Fibroblast of peridontal ligament (primary cell): ENCODE results near the gene TTC13.
A peak's percentile ranks its signal among the peaks of the same experiment; 100 is the strongest.

Experiments used
- DNase-seq: peaks from one replicate; pipeline ENCODE4 v3.0.0-alpha.2; 2010; ENCODE audit errors: extremely low read depth

Gene TTC13

DNA sequence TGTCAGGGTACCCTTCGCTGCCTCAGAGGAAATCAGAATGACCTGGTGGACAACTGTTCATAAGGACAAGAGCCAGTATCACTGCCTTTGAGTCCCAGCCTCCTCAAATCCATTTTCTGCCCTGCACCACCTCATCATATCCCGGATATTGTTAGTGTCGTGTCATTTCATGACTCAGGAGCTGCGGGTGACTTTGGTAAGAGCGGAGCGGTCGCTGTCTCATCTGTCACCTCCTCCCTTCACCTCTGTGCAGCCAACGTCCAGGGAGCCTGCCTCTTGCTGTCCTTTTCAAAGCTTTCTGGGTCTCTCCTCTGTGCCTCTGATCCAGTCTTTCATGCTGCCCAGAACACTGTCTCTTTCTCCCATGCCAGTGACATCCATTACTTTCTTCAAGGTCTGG, 103.3 kb downstream of the TTC13 start:
- no peak for DNase-seq

DNA sequence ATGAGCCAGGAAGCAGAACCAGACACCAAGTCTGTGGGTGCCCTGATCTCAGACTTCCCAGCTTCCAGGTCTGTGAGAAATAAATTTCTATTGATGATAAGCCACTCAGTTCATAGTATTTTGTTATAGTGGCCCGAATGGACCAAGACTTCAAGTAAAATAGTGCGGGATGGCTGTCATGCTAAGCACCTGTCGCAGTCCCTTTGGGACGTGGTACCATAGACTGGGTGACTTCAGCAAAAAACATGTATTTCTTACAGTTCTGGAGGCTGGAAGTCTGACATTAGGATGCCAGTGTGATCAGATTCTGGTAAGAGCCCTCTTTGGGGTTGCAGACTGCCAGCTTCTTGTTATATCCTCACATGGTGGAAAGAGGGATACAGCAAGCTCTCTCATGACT, 107.7 kb downstream of the TTC13 start:
- DNase-seq, result no peak

DNA sequence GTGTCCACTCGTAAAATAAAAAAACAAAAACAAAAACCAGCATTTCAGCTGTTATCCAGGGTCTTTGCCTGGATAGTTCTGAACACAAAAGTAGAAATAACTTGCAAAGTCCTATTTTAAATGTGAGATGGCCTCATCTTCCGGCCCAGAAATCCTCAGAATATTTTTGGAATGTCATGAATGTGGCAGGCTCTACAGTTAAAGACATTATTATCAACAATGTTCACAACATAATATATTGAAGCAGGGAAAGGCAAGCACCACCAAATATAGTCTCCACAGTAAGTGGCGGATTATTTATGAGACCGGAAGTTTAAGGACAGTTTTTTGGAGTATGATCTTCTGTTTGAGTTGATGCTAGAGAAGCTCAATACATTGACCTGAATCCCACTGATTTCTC, 109.2 kb downstream of the TTC13 start:
- DNase-seq, result peak; percentile 55

DNA sequence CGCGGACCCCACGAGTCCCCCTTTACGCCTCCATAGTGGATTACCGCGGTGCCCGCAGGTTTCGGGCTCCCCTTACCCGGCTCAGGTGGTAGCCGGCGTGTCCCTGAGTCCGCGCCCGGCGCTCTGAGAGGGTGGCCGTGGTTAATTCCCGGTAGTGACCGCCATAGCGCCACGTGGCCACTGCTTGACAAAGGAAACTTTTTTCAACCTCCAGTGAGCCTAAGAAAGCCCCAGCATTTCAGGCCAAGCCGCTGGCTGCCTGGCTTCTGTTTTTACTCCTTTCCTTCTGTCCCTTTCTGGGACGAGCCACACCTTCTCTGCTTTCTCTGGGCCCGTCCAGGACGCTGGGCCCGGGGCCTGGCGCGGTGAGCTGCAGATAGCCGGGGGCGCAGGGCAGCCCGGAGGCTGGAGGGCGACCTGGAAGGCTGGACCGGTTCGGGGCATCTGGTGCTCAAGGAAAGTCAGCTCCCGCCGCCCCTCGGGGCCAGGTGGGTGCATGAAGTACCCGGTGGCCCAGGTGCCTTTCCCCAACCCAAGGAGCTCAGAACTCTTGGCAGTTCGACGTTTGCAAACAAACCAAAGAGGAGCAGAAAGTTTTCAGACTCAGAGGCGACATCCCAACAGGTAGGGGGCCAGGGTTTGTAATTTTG, 109.8 kb downstream of the TTC13 start:
- DNase-seq, result peak; percentile 27

DNA sequence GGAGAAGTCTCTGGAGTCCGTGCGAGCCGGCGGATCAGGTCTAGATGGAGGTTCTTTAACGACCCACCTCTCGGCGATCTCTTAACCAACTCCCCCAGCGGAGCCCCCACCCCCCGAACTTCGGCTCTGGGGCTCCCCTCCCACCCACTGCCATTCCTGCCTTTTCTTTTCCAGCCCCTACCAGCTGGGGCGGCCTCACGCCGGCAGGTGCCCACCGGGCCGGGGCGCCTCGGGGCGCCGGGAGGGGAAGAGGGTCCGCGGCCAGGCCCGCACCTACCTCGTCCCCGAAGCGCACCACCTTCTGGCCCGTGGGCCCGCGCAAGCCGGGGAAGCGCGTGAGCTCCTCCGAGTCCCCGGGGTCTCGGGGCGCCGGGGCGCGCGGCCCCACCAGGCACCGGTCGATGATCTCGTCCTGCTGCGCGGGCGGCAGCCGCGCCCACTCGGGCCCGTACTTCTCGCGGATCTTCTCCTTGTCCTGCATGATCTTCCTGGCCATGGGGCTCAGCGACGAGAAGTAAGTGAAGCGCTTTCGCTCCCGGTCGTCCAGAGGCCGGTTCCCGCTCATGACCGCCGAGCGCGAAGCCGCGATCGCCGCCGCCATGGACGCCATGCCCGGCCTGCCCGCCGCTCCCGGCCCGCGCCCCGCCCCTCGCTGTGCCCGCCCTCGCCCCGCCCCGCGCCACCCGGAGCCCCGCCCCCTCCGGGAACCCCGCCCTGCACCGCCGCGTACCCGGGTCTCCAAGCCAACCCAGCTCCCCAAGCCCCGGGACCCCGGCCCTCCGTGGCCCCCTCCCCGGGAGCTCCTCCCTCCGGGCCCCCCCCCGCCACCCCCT, 110.5 kb downstream of the TTC13 start, which contains the start of gene C1orf198:
Gene C1orf198 (minus strand): TSS at position 619 of the 833 bp plus-strand sequence. CDS start 9 bp downstream, at position 610.
- DNase-seq, result no peak

DNA sequence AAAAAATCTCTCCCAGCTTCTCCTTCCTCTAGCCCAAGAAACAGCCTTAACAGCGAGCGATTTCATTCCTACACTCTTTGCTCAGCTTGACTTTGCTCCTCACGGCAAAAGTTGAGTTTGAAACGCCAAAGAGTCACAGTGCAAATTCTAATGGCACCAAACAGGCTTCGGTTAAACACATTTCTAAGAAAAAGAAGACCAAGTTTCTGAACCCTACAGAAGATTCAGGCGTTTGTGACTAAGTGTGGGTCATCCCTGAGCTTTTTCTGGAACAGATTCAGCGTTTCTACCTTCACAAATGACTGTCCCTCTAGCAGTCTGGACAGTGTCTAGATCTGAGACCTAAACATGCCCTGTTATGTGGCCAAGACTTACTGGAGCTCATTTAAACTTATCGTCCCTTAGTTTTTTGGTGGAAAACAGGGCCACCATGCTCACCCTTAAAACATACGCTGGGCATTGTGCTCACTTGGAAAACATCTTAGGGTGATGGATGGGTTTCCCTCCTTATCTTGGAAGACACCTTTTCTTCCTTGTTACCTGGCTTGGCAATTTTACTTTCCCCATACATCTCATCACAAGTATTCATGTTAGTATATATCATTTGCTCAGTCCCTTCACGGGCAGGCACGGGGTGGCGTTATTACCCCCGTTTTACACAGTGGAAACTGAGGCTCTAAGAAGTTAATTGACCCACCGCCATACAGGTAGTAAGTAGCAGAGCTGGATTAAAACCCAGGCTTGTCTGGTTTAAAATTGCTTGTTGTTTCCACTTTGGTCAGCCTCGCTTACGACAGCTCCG, 111.4 kb downstream of the TTC13 start:
- DNase-seq, result peak; percentile 36

DNA sequence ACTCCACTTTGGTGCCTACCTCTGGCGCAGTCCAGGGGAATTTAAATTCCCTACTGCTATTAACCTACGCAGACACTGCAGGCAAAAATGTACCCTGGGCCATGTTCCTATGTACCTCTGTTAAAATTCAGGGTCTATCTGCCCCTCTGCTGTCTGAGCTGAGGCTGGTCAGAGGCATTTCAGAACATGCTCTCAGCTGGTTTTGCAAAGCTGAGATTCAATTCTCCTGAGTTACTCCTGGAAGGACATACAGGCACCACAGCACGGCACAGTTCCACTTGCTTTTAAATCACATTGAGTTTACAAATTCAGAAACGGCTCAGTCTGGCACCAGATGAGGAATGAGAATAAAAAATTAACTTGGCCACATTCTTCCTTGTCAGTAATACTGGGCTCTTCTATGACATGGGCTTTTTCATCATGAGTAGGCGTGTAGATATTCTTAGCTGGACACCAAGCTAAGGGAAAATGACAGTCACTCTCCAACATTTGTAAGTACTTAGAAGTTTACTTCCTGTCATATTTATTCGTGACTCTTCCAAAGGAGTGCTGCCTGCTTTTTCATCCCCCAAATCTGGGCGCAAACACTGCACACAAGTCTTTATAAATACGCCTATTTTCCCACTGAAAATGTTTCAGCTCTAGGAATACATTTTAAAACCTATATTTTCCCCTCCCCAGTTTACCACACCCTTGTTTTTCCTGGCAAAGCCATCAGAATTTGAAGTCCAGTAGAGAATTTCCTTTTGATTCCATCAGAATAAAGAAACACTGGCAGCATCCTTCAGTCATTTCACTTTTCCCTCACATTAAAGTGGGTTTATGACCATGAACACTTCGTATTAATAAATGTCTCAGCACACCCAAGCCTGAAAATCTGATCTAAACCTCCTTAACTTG, 112.2 kb downstream of the TTC13 start:
- peak; percentile 54 for DNase-seq

DNA sequence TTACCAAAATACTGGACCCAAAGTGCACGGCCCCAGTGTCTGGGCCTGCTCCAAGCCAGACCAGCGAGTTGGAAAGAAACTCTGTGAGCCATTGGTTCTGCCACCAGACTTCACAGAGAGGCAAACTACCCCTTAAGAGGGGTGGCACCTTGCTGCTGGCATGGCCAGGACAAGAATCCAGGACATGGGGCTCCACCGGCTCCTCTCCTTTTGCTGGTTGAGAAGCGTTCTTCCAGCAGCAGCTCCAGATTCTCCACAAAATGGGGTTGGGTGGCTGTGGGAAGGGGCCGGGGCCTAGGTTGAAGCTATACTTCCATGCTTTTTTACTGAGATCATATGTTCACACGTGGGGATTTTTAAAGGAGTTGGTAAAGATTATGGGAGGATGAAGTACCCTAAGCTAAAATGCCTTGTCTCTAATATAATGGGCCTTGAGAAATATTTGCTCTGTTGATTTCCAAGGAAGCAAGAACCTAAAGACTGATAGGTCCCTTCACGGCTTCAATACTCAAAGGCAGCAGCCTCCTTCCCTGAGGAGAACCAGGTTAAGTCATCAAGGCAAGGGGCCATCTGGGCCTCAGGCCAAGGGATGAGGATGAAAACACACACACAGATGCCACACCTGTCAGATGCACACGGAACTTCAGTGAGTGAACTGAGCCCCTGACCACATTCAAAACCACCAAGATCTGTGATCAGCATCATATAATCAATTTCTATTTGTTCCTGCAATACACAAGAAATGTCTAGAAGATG, 113.4 kb downstream of the TTC13 start:
- no peak for DNase-seq

DNA sequence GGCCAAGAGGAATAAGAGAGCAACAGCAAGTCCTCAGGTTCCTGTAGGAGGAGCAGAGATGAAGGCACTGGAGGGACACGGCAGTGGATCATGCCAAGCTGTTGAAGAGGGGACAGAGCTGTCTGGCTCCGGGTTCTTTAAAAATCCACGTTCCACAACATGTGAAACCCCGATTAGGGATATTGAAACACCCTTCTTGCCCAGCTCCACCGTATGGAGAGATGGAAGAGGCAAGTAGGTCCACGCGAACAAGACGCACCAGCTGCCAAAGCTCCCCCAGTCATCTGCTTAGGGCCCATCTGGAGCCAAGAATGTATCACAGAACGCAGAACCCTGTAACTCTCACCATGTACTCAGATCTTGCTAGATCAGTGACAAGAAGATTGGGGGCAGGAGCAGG, 114.2 kb downstream of the TTC13 start:
- DNase-seq, result no peak

DNA sequence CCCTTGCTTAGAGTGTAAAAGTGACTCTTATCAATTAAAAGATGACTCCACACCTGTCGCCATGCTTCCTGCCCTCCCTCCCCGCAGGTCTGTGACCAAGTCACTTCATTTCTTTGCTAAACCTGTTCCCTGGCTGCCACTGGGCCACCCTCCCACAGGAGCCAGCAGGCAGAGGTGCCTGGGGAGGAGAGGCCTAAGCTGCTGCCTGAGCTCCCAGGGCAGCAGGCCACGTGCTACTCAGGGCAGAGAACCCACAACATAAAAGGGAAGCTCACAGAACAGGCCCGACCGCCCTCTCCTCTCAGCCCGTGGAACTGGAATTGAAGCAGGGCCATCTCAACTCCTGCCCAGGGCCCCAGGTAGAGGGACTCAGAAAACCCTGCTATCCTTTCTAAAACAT, 115.2 kb downstream of the TTC13 start:
- no peak for DNase-seq

DNA sequence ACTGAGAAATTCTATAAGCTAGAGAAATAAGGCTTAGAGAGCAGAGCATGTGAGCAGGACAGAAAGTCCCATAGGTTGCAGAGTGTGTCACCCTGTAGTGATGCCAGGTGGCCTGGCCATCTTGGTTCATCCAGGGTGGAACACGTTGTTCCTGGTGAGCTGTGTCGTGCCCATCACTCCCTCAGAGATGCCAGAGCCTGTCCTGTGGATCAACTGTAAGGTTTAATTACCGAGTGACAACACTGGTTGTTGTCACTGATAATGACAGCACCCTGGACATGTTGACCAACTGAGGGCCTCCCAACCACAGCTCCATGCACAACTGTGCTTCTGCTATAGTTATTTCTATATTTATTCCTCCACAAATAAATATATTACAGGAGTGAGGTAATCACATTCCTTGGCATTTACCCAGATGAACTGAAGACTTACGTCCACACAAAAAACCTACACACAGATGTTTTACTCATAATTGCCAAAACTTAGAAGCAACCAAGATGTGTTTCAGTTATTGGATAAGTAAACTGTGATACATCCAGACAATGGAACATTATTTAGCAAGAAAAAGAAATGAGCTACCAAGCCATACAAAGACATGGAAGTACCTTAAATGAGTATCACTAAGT, 116.6 kb downstream of the TTC13 start:
- peak; percentile 74 for DNase-seq

DNA sequence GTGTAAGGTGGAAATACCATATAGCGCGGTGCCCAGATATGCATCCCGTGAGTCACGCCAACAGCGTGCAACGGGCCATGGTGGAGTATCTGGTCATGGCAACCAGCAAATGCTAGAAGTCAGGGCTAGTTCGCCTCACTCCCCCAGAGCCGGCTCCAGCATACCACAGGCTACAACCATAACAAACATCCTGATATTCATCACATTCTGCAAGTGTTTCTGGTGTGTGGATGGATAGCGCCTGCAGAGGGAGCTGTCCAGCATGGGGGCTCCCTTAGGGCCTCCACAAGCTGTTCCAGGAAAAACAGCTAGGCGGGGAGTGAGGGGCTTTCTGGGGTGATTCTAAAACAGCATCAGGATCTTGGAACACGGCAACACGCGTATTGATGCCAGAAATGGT, 117.2 kb downstream of the TTC13 start:
- no peak for DNase-seq

DNA sequence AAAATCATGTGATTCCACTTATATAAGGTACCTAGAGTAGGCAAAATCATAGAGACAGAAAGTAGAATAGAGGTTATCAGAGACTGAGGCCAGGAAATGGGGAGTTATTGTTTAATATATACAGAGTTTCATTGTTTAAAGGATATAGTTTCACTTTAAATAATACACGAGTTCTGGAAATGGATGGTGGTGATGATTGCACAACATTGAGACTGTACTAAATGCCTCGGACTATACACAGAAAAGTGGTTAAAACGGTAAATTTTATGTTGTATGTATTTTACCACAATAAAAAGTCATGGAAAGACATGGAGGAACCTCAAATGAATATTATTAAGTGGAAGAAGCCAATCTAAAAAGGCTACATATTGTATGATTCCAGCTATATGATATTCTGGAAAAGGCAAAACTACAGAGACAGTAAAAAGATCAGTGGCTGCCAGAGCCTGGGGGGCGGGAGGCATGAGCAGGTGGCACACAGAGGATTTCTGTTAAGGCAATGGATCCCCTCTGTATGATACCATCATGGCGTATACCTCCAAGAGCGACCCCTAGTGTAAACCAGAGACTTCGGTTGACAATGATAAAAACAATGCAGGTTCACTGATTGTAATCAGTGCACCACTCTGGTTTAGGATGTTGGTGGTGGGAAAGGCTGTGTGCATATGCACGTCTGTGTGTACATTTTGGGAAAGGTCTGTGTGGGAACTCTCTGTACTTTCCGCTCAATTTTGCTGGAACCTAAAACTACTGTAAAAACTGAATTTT, 117.9 kb downstream of the TTC13 start:
- no peak for DNase-seq

DNA sequence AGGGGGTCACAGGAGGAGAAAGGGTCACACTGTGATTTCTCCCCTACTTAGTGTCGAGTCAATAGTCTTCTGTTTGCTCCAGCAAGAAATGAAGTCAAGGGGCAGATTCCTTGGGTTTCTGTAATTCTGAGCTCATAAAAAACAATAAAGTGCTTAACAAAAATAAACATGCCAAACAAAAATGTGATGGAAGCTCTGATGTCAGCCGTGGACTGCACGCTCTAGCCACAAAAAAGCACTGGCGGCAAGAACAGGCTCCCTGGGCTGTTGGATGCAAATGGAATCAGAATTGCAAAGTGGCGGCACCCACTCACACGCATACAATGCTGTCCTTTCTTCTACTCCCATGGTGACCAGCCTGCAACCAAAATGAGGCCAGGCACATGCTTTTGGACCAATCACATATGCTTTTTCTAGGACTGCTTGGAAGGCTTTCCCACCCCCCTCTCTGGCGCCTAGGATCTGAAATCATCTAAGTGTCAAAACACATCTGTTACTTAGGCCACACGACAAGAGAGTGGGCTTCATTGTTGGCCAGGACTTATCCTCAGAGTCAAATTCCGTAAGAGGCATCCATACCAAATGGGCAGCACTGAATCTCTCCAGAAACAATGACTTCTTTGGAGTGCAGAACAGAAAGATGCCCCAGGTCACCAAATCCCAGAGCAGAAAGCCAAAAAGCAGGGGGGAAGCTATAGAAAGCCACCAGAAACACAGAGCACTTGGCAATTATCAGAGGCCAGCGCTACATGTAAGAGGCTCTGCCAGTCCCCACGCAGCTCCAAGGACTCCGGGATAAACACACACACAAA, 119.5 kb downstream of the TTC13 start:
- DNase-seq, result peak; percentile 41

DNA sequence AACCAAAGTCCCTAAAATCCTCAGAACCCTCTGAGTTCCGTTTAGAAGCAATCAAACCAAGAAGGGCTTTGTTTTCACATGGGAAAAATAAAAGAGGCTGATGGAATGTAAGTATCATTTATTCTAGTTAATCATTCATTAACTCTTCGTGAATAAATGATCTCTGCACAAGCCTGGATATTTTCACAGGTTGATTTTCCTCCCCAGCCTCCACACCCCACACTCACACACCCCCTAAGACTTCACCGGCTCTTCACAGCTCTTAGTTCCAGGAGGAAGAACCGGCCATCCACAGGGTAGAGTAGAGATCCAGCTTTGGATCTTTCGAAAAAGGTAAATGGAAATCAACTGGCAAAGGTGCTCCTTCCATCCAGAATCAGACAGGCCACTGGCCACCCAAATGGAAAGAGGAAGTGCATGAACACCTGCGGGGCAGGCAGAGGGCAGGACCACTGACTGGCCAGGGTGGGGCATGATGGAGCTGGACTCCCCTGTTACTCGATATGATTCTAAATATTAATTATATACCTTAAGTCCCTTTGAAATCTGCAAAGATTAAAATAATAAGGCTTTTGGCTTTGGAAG, 120.3 kb downstream of the TTC13 start:
- no peak for DNase-seq

DNA sequence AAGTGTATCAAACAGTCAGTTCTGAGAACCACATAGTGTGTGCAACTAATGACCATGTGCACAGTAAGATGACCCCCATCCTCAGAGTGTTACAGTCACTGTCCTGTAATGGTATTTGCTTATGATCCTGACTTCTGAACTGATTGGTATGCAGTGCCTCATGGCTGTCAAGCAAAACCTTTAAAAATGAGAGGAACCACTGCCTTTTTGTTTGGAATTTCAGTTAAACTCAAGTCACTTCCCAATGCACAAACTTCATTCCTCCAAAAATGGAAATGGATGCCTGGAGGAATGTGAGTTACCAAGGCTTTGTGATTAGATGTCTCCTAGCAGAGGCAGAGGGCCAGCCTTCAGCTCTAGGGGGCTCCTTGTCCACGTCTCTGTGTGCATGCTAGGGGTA, 120.8 kb downstream of the TTC13 start:
- peak; percentile 41 for DNase-seq

DNA sequence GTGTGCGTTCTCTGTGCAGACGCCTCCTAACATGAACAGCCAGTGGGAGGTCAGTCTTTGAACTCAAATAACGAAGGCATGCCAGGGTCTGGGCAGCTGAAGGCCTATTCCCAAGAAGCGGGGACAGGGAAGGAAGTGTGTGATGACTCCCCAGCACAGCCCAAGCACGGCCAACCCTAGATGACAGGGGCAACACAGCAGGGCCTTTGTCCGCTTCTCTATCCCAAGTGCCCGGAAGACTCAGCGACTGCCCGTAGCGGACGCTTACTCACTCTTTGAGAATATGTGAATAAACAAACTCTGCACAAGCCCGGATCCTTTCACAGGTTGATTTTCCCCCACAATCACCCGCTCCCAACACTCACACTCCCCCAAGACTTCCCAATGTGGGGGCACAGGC, 121.6 kb downstream of the TTC13 start:
- DNase-seq, result no peak
